GM12878 (cell line): ENCODE measurements around the gene ALB. TPM values are rescaled to one million over a fixed set of nuclear protein-coding genes. Genes with fewer than 3 reads are reported as not detected.

Experiments used
- EZH2 ChIP-seq: IDR thresholded peaks from 2 replicates; pipeline ENCODE4 v1.6.1; 2012; ENCODE audit warnings: low read depth, mild to moderate bottlenecking, control low read depth, inconsistent platforms, low read length, borderline replicate concordance; ENCODE audit not compliant: control insufficient read depth
- HSF1 ChIP-seq: fragments of 150-350 bp; IDR thresholded peaks from 2 replicates; pipeline ENCODE4 v1.6.1; 2014; ENCODE audit warnings: mild to moderate bottlenecking, low read depth, low read length
- MEF2A ChIP-seq: IDR thresholded peaks from 2 replicates; pipeline ENCODE4 v1.6.1; 2011; ENCODE audit warnings: low read depth, mild to moderate bottlenecking, low read length, moderate library complexity; ENCODE audit not compliant: insufficient read depth
- MTA3 ChIP-seq: IDR thresholded peaks from 2 replicates; pipeline ENCODE4 v1.6.1; 2012; ENCODE audit warnings: low read length, inconsistent platforms, borderline replicate concordance
- NFYB ChIP-seq: IDR thresholded peaks from 2 replicates; pipeline ENCODE4 v1.6.1; 2011; ENCODE audit warnings: low read depth, mild to moderate bottlenecking, low read length, improper control_type of control experiment, moderate library complexity; ENCODE audit not compliant: insufficient read depth
- RBBP5 ChIP-seq: fragments of 200-600 bp; sonication (generic); conservative IDR thresholded peaks from 2 replicates; pipeline ENCODE4 v1.6.1; 2016
- RELB ChIP-seq: fragments of 450-650 bp; IDR thresholded peaks from 2 replicates; pipeline ENCODE4 v1.6.1; 2017; ENCODE audit warnings: low read depth, mild to moderate bottlenecking, moderate library complexity
- STAT1 ChIP-seq: fragments of 450-650 bp; conservative IDR thresholded peaks from 2 replicates; pipeline ENCODE4 v1.6.1; 2014; ENCODE audit warnings: antibody characterized with exemption, mild to moderate bottlenecking
- TCF3 ChIP-seq: IDR thresholded peaks from 2 replicates; pipeline ENCODE4 v1.6.1; 2012; ENCODE audit warnings: low read depth, mild to moderate bottlenecking, low read length, borderline replicate concordance; ENCODE audit not compliant: insufficient read depth
- YBX1 ChIP-seq: fragments of 450-650 bp; IDR thresholded peaks from 2 replicates; pipeline ENCODE4 v1.6.1; 2016; ENCODE audit warnings: antibody characterized with exemption
- ZNF687 ChIP-seq: fragments of 450-650 bp; IDR thresholded peaks from 2 replicates; pipeline ENCODE4 v1.6.1; 2017; ENCODE audit warnings: mild to moderate bottlenecking, moderate library complexity
- polyA plus RNA-seq, 11 experiments: library from polyadenylated mRNA; depleted of rRNA in 4 of 11; unstranded in 6 of 11; stranded (reverse) in 5 of 11; fragments of >200 nt; fragmentation: Nextera tagmentation in 4 of 11; fragmentation: Illumina TruSeq in 1 of 11; extraction: Ambion mirVana in 4 of 11; extraction: Trizol in 1 of 11; gene quantifications; 1 replicate in 1 of 11; 2 replicates in 10 of 11; pipeline versions ENCODE4 v1.2.1 to v1.2.3, GENCODE V29; 2011 to 2016; ENCODE audit warnings: inconsistent platforms in 2 of 11, missing spikeins in 2 of 11, low read depth in 1 of 11
- total RNA-seq, 4 experiments: library from RNA; depleted of rRNA in 3 of 4; stranded (reverse); fragments of >200 nt in 3 of 4; fragmentation: Illumina TruSeq in 1 of 4; extraction: Trizol in 1 of 4; gene quantifications; 2 replicates each; pipeline versions ENCODE4 v1.2.1 to v1.2.3, GENCODE V29; 2013 to 2021

ALB gene
- total and polyA plus RNA-seq, 10 of the 15 experiments (the other 5 are each of a cell fraction or from before 2014, with no cell fraction given) = 0.05 to 29.0 TPM; not detected in 8

- no peak for TF ChIP-seq ZNF687
- no peak for TF ChIP-seq STAT1
- no peak for TF ChIP-seq MTA3
- no peak for TF ChIP-seq RBBP5
- TF ChIP-seq YBX1 = no peak
- TF ChIP-seq NFYB = no peak
- no peak for TF ChIP-seq RELB
- TF ChIP-seq HSF1 = no peak
- no peak for TF ChIP-seq TCF3
- TF ChIP-seq EZH2 = no peak
- no peak for TF ChIP-seq MEF2A
- TF ChIP-seq, all 136 proteins: peak for 0
These were observed 6.0 kb downstream of the ALB start (continued) for GRCh38 chr4:73409978-73410548.
